Heart left ventricle (tissue), 13 donors: Measurements from ENCODE around the gene HMCN2.
"Not testable (repeated sequence)": the region's sequence is repeated elsewhere in the genome, so short reads cannot be mapped to it uniquely, and the experiment has no call there.

ENCODE experiments used
- POLR2A ChIP-seq, 2 donors: fragments of 450-650 bp; IDR thresholded peaks; one replicate each; pipeline ENCODE4 v1.6.1; 2017; ENCODE audit warnings: antibody characterized with exemption in 2 of 2, mild to moderate bottlenecking in 2 of 2, moderate library complexity in 2 of 2
- TF ChIP-seq, protein P1 (sequence below), 12 donors: fragments of 200-600 bp; sonication (generic) in 4 of 12; IDR thresholded peaks; one replicate each; pipeline versions ENCODE4 v1.5.0 to v1.8.0; 2018 to 2022; ENCODE audit warnings: antibody characterized with exemption in 12 of 12, mild to moderate bottlenecking in 5 of 12
- donor health status: ischemic (EF 13 %, LVEDD 7.1; RV severe dilation, severe dysfunction).
- donor health status: DM: no; HTN: yes; CAD: no.
- donor health status: DM: no; HTN: no; CAD: no.
- donor health status: ischemic (EF 25% LVEDD 6.9; RV normal size, moderate dysfunction).
- donor health status: ischemic (EF 25% LVEDD 5.7; RV mildly dilated, moderate dysfunction).
- donor health status: ischemic (EF 35%, LVEDD 5.7; RV mildly dilated, moderate dysfunction).
- donor health status: nonischemic (EF 11% LVEDD 7.7; RV severe dilation, severe dysfunction).
- donor health status: DM: yes; HTN: yes; CAD: no.
- donor health status: PGD.
- donor health status: ischemic (EF 29% LVEDD 5.4; RV normal size, mild dysfunction).
- donor health status: nonischemic (EF 23%, LVEDD 6.1; RV moderate dilation, normal function).

DNA sequence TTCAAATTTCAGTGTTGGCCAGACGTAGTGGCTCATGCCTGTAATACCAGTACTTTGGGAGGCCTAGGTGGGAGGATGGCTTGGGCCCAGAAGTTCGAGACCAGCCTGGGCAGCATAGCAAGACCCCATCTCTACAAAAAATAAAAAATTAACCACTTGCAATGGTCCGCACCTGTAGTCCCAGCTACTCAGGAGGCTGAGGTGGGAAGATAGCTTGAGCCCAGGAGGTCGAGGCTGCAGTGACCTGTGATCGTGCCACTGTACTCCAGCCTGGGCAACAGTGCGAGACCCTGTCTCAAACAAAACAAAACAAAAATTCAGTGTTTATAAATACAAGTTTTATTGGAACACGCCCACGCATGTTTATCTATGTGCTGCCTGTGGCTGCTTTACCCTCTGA, 73.3 kb downstream of the HMCN2 start:
- TF ChIP-seq, protein P1, sequence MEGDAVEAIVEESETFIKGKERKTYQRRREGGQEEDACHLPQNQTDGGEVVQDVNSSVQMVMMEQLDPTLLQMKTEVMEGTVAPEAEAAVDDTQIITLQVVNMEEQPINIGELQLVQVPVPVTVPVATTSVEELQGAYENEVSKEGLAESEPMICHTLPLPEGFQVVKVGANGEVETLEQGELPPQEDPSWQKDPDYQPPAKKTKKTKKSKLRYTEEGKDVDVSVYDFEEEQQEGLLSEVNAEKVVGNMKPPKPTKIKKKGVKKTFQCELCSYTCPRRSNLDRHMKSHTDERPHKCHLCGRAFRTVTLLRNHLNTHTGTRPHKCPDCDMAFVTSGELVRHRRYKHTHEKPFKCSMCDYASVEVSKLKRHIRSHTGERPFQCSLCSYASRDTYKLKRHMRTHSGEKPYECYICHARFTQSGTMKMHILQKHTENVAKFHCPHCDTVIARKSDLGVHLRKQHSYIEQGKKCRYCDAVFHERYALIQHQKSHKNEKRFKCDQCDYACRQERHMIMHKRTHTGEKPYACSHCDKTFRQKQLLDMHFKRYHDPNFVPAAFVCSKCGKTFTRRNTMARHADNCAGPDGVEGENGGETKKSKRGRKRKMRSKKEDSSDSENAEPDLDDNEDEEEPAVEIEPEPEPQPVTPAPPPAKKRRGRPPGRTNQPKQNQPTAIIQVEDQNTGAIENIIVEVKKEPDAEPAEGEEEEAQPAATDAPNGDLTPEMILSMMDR (IDR thresholded peaks at IDR 0.05) = not testable (repeated sequence)
- TF ChIP-seq POLR2A (IDR thresholded peaks at IDR 0.05) = not testable (repeated sequence)
